Ascending aorta (tissue), 2 donors: ENCODE data around the gene KRTAP1-4. TPM values are rescaled to one million over a fixed set of nuclear protein-coding genes. Genes with fewer than 3 reads are reported as not detected.
"Not testable (repeated sequence)": the region's sequence is repeated elsewhere in the genome, so short reads cannot be mapped to it uniquely, and the experiment has no call there.

Experiments
- DNase-seq, 2 donors: peaks; one replicate each; pipeline ENCODE4 v3.0.0-alpha.2; 2019; ENCODE audit warnings: low spot score in 2 of 2
- H3K27ac ChIP-seq, 2 donors: fragments of 200-600 bp; sonication (generic); one replicate each; pipeline ENCODE4 v1.5.1; 2016 to 2017; ENCODE audit warnings: mild to moderate bottlenecking in 1 of 2
- H3K27me3 ChIP-seq: fragments of 200-600 bp; sonication (generic); one replicate; pipeline ENCODE4 v1.5.1; 2017
- H3K36me3 ChIP-seq, 2 donors: fragments of 200-600 bp; sonication (generic); one replicate each; pipeline ENCODE4 v1.5.1; 2016
- H3K4me1 ChIP-seq, 2 donors: fragments of 200-600 bp; sonication (generic); one replicate each; pipeline ENCODE4 v1.5.1; 2016 to 2017; ENCODE audit warnings: mild to moderate bottlenecking in 1 of 2
- H3K4me3 ChIP-seq, 2 donors: fragments of 200-600 bp; sonication (generic); one replicate each; pipeline ENCODE4 v1.5.1; 2016 to 2017; ENCODE audit warnings: mild to moderate bottlenecking in 1 of 2
- H3K9me3 ChIP-seq, 2 donors: fragments of 200-600 bp; sonication (generic); one replicate each; pipeline ENCODE4 v1.5.1; 2016
- intact Hi-C: fragments of 100-400 bp; cut with DNase I; formaldehyde crosslinking; loops from one replicate; pipeline ENCODE4 v1.15.1; 2023
- total RNA-seq: library from RNA; depleted of rRNA; stranded (reverse); fragments of >200 nt; gene quantifications from one replicate; pipeline ENCODE4 v1.1.0, GENCODE V29; 2016
- TF ChIP-seq, protein P1 (sequence below), 3 experiments: fragments of 200-600 bp in 2 of 3; fragments of 450-650 bp in 1 of 3; sonication (generic) in 2 of 3; IDR thresholded peaks; one replicate each; pipeline ENCODE4 v1.5.1; 2016 to 2019; ENCODE audit warnings: antibody characterized with exemption in 3 of 3, mild to moderate bottlenecking in 1 of 3, moderate library complexity in 1 of 3

The KRTAP1-4 gene
- total RNA-seq, 1 donor from 2014 or later, result not detected

DNA sequence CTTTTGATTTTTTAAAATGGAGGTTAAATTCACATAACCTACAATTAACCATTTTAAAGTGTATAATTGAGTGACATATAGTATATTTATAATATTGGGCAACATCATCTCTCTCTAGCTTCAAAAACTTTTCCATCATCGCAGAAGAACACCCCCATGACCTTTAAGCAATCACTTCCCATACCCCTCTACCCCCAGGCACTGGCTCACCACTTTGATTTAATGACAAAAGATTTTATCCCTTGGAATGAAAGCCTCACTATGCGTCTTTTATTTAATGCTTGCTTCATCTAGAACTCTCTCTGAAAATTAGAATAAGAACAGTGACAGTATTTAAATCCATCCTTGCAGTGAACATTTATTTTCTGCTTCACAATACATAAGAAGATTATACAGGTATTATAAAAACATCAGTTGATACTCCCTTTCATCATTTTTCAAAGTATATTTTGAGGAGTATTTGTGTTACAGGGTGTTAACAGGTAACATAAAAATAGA, 7.9 kb upstream of the KRTAP1-4 start:
- intact Hi-C loops, result no loop called here
- Histone ChIP-seq H3K27me3 (no peaks in the 10 kb centered on the region), H3K36me3 (no peaks in the 10 kb centered on the region), H3K4me1 (no peaks in the 10 kb centered on the region), H3K27ac (no peak overlapping the region), H3K4me3 (no peak overlapping the region), H3K9me3 (no peaks in the 10 kb centered on the region)
- DNase-seq, result no peak
- TF ChIP-seq, protein P1, sequence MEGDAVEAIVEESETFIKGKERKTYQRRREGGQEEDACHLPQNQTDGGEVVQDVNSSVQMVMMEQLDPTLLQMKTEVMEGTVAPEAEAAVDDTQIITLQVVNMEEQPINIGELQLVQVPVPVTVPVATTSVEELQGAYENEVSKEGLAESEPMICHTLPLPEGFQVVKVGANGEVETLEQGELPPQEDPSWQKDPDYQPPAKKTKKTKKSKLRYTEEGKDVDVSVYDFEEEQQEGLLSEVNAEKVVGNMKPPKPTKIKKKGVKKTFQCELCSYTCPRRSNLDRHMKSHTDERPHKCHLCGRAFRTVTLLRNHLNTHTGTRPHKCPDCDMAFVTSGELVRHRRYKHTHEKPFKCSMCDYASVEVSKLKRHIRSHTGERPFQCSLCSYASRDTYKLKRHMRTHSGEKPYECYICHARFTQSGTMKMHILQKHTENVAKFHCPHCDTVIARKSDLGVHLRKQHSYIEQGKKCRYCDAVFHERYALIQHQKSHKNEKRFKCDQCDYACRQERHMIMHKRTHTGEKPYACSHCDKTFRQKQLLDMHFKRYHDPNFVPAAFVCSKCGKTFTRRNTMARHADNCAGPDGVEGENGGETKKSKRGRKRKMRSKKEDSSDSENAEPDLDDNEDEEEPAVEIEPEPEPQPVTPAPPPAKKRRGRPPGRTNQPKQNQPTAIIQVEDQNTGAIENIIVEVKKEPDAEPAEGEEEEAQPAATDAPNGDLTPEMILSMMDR (IDR thresholded peaks at IDR 0.05), result no peak

DNA sequence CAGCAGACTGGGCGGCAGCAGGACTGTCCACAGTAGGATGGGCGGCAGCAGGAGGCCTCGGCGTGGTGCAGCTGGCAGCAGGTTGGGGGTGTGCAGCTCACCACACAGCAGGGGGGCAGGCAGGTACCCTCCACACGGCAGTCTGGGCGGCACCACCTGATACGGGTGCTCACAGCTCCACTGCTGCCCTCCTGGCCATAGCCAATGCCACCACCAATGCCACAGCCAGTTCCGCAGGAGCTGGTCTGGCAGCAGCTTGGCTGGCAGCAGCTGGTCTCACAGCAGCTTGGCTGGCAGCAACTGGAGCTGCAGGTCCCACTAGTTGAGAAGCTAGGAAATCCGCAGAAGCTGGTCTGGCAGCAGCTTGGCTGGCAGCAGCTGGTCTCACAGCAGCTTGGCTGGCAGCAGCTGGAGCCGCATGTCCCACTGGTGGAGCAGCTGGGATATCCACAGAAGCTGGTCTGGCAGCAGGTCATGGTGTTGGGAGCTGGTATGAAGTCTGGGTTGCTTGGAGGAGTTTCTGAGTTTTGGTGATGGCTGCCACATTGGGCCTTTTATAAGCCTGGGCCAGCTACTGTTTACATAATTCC, 4.4 kb upstream of the KRTAP1-4 start, which contains the start of gene KRTAP1-3:
Gene KRTAP1-3, minus strand, starts transcription at position 529 of the 590 bp plus-strand sequence. Its CDS starts 53 bp downstream, at position 476.
- H3K9me3 ChIP-seq, intact Hi-C loops, H3K4me3 ChIP-seq, H3K27ac ChIP-seq, H3K4me1 ChIP-seq, DNase-seq, H3K36me3 ChIP-seq, H3K27me3 ChIP-seq: not testable (repeated sequence)

DNA sequence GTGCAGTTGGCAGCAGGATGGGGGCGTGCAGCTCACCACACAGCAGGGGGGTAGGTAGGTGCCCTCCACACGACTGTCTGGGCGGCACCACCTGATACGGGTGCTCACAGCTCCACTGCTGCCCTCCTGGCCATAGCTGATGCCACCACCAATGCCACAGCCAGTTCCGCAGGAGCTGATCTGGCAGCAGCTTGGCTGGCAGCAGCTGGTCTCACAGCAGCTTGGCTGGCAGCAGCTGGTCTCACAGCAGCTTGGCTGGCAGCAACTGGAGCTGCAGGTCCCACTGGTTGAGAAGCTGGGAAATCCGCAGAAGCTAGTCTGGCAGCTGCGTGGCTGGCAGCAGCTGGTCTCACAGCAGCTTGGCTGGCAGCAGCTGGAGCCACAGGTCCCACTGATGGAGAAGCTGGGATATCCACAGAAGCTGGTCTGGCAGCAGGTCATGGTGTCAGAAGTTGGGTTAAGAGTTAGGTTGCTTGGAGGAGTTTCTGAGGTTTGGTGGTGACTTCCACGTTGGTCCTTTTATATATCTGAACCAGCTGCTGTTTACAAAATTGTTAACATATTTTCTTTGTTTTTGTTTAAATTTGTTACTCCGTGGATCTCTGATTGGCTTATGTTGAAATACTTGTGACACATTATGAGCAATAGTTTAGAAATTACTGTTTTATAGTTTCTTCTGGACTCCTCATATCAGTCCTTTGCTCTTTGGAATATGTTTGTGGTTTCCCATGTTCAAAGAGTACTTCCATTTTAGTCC, 3.1 kb downstream of the KRTAP1-4 start, which contains the start of gene KRTAP1-5:
Gene KRTAP1-5, minus strand, starts transcription at position 494 of the 757 bp plus-strand sequence. Its CDS starts 53 bp downstream, at position 441.
- intact Hi-C loops, result no loop called here

DNA sequence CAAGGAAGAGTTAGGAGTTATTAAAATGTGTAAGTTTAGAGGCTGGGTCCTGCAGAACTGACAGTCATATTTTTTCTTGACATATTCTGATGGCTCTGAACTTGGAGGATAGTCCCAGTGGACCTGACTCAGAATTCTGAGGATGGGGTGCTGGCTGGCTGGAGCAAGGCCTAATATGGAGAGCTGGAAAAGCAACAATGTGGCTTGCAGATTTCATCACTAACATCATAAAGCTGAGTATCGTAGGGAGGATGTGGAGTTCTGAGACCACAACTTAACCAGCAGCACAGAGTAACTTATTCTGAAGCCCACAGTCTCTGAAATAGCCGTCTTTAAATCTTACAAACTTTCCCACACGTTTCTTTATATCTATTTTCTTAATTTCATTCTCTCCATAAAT, 5.3 kb downstream of the KRTAP1-4 start:
- intact Hi-C loops, result no loop called here
- no peak for DNase-seq
- TF ChIP-seq, protein P1 (IDR thresholded peaks at IDR 0.05), result no peak
- Histone ChIP-seq H3K27me3 (peaks cover 5% of the 10 kb centered on the region), H3K27ac (no peak overlapping the region), H3K4me1 (no peaks in the 10 kb centered on the region), H3K4me3 (no peak overlapping the region), H3K36me3 (no peaks in the 10 kb centered on the region), H3K9me3 (no peaks in the 10 kb centered on the region)

More for the DNA sequence above, 3.1 kb downstream of the KRTAP1-4 start, which contains the start of gene KRTAP1-5:
- H3K36me3 ChIP-seq, result no peaks in the 10 kb centered on the region
- H3K27me3 ChIP-seq, result peaks cover 5% of the 10 kb centered on the region
- no peak within 1 kb of the TSS for H3K27ac ChIP-seq
- no peaks in the 10 kb centered on the region for H3K9me3 ChIP-seq
- TF ChIP-seq, protein P1 (IDR thresholded peaks at IDR 0.05), result no peak
- H3K4me1 ChIP-seq, result no peaks in the 10 kb centered on the region
- H3K4me3 ChIP-seq, result no peak within 1 kb of the TSS
- DNase-seq, result no peak

DNA sequence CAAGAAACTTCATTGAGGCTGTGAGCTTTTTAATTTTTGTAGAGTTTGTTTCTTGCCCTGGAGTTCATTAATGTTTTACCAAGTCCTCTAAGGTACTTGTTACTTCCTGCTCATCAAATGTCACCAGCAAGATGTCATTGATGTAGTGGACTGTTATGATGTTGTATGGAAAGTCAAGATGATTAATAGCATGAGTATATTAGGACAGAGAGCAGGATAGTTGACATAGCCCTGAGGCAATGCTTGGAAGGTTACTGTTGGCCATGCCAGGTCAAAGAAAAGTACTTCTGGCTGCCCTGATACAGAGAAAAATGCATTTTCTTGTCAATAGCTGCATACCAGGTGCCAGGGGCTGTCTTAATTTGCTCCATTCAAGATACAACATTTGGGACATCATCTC, 9.7 kb downstream of the KRTAP1-4 start:
- no peak overlapping the region for H3K27ac ChIP-seq
- no peaks in the 10 kb centered on the region for H3K27me3 ChIP-seq
- no peaks in the 10 kb centered on the region for H3K4me1 ChIP-seq
- no peak for DNase-seq
- TF ChIP-seq, protein P1 (IDR thresholded peaks at IDR 0.05), result no peak
- no peaks in the 10 kb centered on the region for H3K36me3 ChIP-seq
- intact Hi-C loops, result no loop called here
- H3K9me3 ChIP-seq, result no peaks in the 10 kb centered on the region
- H3K4me3 ChIP-seq, result no peak overlapping the region

DNA sequence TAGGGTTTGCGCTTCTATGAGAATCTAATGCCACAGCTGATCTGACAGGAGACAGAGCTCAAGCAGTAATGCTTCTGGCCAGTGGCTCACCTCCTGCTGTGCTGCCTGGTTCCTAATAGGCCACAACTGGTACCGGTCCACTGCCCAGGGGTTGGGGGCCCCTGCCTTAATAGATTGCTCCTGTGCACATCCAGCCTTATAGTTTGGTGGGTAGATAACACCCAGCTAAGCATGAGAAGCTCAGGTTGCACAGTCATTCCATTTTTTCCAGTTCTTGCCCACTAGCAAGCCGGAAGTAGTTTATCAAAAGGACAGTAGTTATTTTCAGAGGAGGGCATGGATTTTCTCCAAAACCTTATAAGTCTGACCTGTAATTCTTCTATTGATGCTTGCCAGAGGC, 10.6 kb downstream of the KRTAP1-4 start:
- Histone ChIP-seq H3K4me3 (no peak overlapping the region), H3K4me1 (no peaks in the 10 kb centered on the region), H3K27me3 (no peaks in the 10 kb centered on the region), H3K36me3 (no peaks in the 10 kb centered on the region), H3K27ac (no peak overlapping the region), H3K9me3 (no peaks in the 10 kb centered on the region)
- TF ChIP-seq, protein P1 (IDR thresholded peaks at IDR 0.05), result no peak
- intact Hi-C loops, result no loop called here
- no peak for DNase-seq
